ENCODE measurements around the gene NOPCHAP1. TPM values are rescaled to one million over a fixed set of nuclear protein-coding genes. Genes with fewer than 3 reads are reported as not detected.

Gene NOPCHAP1
- total RNA-seq, 1 experiment from 2014 or later = 25.6 TPM

GRCh38 chr12:104959335-104959841 lies 26.7 kb upstream of the NOPCHAP1 start:
- intact Hi-C loops (cut with micrococcal nuclease) = no loop called here
- DNase-seq (ENCODE audit: low read depth, low spot score) (no peak), ATAC-seq (no peak)
- Histone ChIP-seq H3K4me3 (replicated peaks in 1 of 2; ENCODE audit: low read depth in 1 of 2, low read length in 2 of 2) (peak overlapping the region; percentile 59 to 74; a peak in 3 of 4 replicates), H3K79me2 (ENCODE audit: insufficient read depth, low read length) (no peaks in the 10 kb centered on the region), H3K27me3 (ENCODE audit: insufficient read depth, low read length) (no peaks in the 10 kb centered on the region), H3K4me1 (ENCODE audit: control insufficient read depth in 1 of 2, insufficient read depth in 2 of 2, low read length in 2 of 2) (peaks cover 20 to 34% of the 10 kb centered on the region in 2 experiments), H3K9ac (ENCODE audit: low read length) (peak overlapping the region; percentile 66), H3K9me2 (ENCODE audit: insufficient read depth) (no peaks in the 10 kb centered on the region), H3K9me3 (ENCODE audit: control insufficient read depth in 1 of 2, insufficient read depth in 1 of 2, low read depth in 1 of 2, low read length in 2 of 2) (no peaks in the 10 kb centered on the region), H2AFZ (ENCODE audit: low read depth, low read length, poor library complexity, severe bottlenecking) (peak overlapping the region; percentile 77), H3K4me2 (ENCODE audit: low read length) (peak overlapping the region; percentile 93), H3K36me3 (ENCODE audit: control insufficient read depth in 1 of 2, insufficient read depth in 2 of 2, low read length in 2 of 2) (no peaks in the 10 kb centered on the region), H3K27ac (ENCODE audit: low read depth, low read length) (peak overlapping the region; percentile 79), H4K20me1 (ENCODE audit: insufficient read depth) (no peaks in the 10 kb centered on the region)
- TF ChIP-seq FOSL1 (IDR thresholded peaks at IDR 0.05; ENCODE audit: low read depth) (peak; percentile 34; the same call in 1 of the 2 replicates), YY1 (IDR thresholded peaks at IDR 0.05; ENCODE audit: extremely low read depth, insufficient replicate concordance, low read depth, low read length) (no peak), SRF (IDR thresholded peaks at IDR 0.05; ENCODE audit: low read depth) (no peak), CEBPB (IDR thresholded peaks at IDR 0.05; ENCODE audit: low read depth) (no peak), CTCF (IDR thresholded peaks at IDR 0.05 in 2 of 3, conservative IDR thresholded peaks at IDR 0.05 in 1 of 3; ENCODE audit: borderline replicate concordance in 1 of 3, insufficient read depth in 1 of 3, low read depth in 2 of 3, low read length in 2 of 3) (no peak), ELF1 (IDR thresholded peaks at IDR 0.05; ENCODE audit: borderline replicate concordance, low read depth) (no peak), EGR1 (IDR thresholded peaks at IDR 0.05; ENCODE audit: low read depth) (no peak), JUND (IDR thresholded peaks at IDR 0.05) (0 out of 2 replicates have a peak, but pooled peaks have one; percentile 24), ZBTB33 (IDR thresholded peaks at IDR 0.05; ENCODE audit: extremely low read depth, insufficient replicate concordance, low read length) (no peak), ATF3 (IDR thresholded peaks at IDR 0.05) (no peak), EZH2 (IDR thresholded peaks at IDR 0.05) (no peak), POLR2AphosphoS5 (IDR thresholded peaks at IDR 0.05; ENCODE audit: low read depth, low read length) (no peak), ZNF274 (IDR thresholded peaks at IDR 0.05; ENCODE audit: low read depth, low read length) (no peak), EZH2phosphoT487 (IDR thresholded peaks at IDR 0.05; ENCODE audit: borderline replicate concordance) (no peak), REST (IDR thresholded peaks at IDR 0.05; ENCODE audit: low read depth) (no peak), ZFX (IDR thresholded peaks at IDR 0.05) (no peak), RAD21 (IDR thresholded peaks at IDR 0.05; ENCODE audit: low read depth) (no peak), CBX3 (IDR thresholded peaks at IDR 0.05; ENCODE audit: low read depth) (no peak; the same call in 1 of the 2 replicates)
- BruUV-seq (replicated peaks) = no TSS peak
- ChIA-PET RAD21 (ENCODE audit: low non-redundant PET in 1 of 2, low total read pairs in 2 of 2, uncharacterized antibody in 2 of 2, unreplicated experiment in 2 of 2) (interaction anchor here in 1 of 2 experiments (1.2 kb wide), 1 partner anchor 578 kb away, joined by 3 read pairs; no protein-coding TSS in a partner anchor), POLR2A (no interaction called here), CTCF (interaction anchor here (1.0 to 1.3 kb wide), 2 partner anchors 14 to 25 kb away, joined by 3 read pairs; no protein-coding TSS in a partner anchor)
